GM18907 (cell line): ENCODE results near the gene ZG16B.

Source experiments
- ATAC-seq: cut with Tn5 transposase; IDR thresholded peaks from one replicate; pipeline ENCODE4 v1.9.1; 2021; ENCODE audit warnings: mild to moderate bottlenecking, moderate library complexity; ENCODE audit not compliant: unreplicated experiment

The ZG16B gene

DNA sequence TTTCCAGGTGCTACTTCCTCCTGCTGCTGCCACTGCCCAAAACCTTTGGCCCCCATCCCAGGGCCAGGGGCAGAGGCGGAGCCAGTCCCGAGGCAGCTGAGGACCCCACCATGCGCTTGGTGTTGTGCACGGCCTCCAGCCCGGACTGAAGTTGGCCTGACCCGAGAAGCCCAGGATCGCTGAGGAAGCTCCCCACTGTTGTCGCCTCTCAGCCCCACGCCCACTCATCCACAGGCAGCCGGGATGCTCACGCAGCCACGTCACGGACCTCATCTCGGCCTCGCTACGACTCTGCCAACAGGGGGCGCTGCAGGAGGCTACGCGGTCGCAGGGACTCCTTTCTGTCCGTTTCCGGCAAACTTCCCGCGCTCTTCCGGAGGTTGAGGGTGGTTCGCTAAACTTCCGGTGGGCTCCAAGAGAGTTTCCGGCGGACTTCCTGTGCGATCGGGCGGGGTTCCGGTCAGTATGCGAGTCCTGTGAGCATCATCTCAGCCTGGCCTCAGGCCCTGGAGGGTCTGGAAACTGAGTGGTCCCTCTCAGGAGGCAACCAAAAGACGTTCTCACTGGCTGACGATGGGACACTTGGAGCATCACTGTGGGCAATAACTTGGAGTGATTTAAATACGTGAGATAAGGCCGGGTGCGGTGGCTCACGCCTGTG, 12.4 kb downstream of the ZG16B start:
- ATAC-seq = no peak

- ATAC-seq = no peak
Measured at GRCh38 chr16:2843526-2843925, 13.4 kb downstream of the ZG16B start.

- no peak for ATAC-seq
Measured at GRCh38 chr16:2845116-2845515, 15.0 kb downstream of the ZG16B start.

GRCh38 chr16:2846511-2847310, 16.6 kb downstream of the ZG16B start:
- no peak for ATAC-seq

GRCh38 chr16:2848933-2849725, 19.0 kb downstream of the ZG16B start:
- no peak for ATAC-seq

DNA sequence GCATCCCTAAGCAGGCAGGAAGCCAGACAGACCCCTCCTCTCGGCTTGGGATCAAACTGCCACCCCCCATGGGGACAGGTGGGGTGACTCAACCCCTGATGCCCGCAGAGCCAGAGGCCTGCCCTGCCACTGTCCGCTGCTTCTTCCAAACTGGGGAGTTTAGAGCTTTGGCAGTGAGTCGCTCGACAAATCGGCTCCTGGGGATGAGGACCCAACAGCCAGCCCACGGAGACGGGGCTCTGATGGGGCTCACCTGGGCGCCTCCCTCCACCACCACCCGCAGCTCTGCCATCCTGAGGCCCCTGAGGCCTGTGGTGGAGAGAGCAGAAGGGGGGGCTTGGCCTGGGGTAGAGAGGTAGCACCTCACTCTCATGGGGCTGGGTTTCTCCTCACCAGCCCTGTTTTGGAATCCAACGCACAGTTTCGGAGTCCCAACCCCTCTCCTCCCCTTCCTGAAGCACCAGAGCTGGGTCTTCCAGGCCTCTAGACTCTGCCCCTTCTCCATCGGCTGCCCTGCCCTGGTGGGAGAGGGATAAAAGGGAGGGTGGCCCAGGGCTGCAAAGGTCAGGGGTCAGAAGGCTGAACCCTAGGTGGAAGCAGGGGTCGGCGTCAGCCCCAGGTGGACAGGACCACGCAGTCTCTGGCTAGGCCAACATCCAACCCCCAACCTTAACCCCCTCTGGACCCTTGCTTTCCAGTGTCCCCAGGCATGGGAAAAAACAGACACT, 22.1 kb downstream of the ZG16B start:
- no peak for ATAC-seq

- ATAC-seq = no peak
Measured at GRCh38 chr16:2852731-2853507, 22.8 kb downstream of the ZG16B start.

DNA sequence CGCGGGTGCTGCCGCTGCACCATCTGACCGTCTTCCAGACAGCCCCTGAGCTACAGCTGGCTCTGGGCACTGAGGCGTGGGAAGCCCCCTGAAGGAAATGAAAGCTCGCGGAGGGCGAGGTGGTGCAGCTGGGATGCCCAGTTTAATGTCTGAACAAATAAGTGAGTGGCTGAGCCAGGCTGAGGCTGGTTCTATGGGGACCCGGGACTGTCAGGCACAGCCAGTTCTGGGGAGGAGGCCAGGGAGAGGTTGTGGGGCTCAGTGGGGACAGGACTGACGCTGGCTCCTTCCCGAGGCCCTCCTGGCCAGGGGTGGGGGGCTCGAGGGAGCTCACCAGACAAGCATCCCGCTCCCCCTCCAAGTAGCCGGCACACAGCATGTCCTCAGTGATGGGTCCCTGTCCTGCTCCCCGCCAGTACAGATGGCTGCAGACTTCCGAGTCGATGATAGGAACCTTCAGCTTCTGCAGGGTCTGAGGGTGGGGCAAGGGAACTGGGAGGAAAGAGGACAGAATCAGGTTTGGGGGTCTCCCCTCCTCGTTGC, 23.5 kb downstream of the ZG16B start:
- ATAC-seq = no peak

GRCh38 chr16:2854700-2855309, 24.7 kb downstream of the ZG16B start:
- ATAC-seq = no peak

- ATAC-seq = no peak
Measured at GRCh38 chr16:2855536-2855935, 25.4 kb downstream of the ZG16B start.

GRCh38 chr16:2856061-2856670, 26.1 kb downstream of the ZG16B start:
- ATAC-seq = no peak

DNA sequence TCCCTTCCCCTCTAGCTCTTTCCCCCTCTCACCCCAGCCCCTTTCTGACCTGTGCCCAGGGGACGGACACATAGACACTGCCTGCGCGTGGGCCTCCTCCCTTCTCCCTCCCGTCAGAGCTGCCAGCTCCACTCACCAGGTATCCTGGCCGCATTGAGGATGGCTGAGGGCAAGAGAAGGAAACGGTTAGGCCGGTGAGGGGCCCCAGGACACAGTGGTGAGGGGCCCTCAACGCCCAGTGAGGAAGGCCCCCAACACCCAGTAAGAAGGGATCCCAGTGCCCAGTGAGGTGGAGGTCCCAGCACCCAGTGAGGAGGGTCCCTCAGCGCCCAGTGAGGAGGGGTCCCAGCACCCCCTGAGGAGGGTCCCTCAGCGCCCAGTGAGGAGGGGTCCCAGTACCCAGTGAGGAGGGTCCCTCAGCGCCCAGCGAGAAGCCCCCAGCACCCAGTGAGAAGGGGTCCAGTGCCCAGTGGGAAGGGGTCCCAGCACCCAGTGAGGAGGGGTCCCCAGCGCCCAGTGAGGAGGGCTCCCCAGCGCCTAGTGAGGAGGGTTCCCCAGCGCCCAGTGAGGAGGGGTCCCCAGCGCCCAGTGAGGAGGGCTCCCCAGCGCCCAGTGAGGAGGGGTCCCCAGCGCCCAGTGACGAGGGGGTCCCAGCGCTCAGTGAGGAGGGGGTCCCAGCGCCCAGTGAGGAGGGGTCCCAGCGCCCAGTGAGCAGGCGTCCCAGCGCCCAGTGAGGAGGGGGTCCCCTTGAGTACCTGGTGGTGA, 26.8 kb downstream of the ZG16B start:
- ATAC-seq = no peak

DNA sequence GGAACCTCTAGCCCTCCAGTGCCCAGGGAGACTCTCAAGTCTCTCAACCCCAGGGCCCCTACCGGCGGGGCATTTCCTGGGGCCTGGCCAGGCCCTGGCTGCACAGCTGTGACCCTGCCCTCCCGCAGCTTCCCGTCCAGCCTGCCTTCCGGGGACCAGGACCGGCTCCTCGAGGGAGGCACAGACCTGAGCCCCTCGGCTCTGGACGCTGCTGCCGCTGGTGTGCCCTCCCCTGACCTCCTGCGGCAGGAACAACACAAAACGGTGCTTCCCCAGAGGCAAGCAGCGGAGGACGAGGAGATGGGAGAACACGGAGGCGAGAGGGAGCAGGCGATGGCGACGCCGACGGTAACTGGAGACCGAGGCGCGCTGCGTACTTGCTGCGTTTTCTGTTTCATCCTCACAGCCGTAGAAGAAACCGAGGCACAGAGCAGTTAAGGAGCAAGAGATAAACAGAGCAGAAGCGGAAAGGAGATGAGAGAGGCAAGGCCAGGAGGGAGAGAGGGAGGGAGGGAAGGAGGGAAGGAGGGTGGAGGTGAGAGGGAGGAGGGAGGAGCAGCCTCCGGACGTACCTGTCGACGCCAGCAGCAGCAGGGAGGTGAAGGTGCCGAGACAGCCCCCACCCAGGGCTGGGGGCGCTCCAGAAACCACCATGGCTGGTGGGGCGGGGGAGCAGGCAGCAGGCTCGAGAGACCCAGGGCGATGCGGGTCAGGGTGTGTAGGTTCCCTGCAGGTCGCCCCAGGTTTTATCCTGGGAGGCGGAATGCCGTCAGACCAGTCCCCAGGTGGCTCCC, 27.5 kb downstream of the ZG16B start, which contains the start of gene PRSS22:
Gene PRSS22, minus strand, starts transcription at position 720 of the 794 bp plus-strand sequence. Its CDS starts 66 bp downstream, at position 654.
- ATAC-seq = no peak

GRCh38 chr16:2858245-2859025, 28.3 kb downstream of the ZG16B start:
- ATAC-seq = no peak

DNA sequence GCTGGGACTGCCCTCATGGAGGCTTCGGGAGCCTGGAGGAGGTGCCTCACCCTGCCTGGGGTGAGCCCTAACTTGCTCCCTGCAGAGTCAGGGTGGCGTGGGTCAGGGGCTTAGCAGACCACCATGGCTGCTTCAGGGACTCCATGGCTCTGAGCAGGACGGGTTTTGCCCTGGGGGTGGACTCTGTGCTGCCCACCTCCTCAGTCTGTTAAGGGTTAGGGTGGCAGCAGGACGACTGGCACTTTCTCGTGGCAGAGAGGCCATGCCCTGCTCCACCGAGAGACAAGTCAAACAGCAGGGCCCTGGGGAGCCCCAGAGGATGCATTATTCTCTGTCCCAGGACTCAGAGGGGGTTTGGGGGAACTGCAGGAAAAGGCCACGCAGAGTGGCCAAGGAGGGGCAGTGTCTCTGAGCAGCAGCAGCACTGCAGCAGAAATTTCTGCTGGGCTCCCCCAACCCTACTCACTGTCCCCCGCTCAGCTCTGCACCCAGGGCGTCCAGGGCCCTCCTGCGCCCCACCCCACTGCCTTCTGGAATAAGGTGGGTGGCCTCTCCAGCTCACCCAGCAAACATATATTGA, 29.7 kb downstream of the ZG16B start:
- no peak for ATAC-seq

DNA sequence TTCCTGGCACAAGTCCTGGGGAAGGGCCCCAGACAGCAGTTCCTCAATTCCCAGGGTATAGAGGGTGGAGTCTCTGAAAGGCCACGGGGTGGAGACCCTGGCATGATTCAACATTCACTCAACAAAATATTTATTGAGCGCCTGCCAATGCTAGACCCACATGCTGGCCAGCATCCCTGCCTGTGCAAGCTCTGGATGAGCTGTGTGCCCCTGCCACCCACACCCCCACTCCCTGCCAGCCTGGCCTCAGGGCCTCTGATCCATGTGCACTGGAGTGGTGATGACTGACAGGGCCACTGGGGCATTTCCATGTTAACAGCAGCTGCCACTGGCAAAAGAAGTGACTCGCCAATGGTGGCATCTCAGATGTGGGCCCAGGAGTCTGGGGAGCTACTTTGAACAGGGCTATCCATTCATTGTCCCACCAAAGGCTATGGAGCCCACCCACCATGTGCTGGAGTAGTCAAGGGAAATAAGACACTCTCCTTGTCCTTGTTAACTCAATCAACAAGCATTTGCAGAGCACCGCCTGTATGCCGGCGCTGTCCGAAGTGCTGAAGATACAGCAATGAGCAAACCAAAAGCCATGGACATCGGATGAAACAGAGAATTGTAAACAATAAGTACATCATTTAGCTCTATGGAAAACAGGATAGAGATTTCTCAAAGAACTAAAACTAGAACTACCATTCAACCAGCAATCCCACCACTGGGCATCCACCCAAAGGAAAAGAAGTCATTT, 30.9 kb downstream of the ZG16B start:
- ATAC-seq = no peak
